Measurements from ENCODE around the gene DIO1. TPM values are rescaled to one million over a fixed set of nuclear protein-coding genes. Genes with fewer than 3 reads are reported as not detected.
A peak's percentile ranks its signal among the peaks of the same experiment; 100 is the strongest.

The DIO1 gene
- total RNA-seq (2.9 TPM), polyA plus RNA-seq (ENCODE audit: insufficient read depth, low read depth, low replicate concordance) (40.6 TPM)
- long read RNA-seq, donor 1 = 0 reads
- long read RNA-seq, donor 2, partial matches to known transcripts = 0 of 2 reads
- long read RNA-seq, donor 2, other reads (novel, unspliced or antisense) = 0 of 2 reads
- long read RNA-seq, donor 3, partial matches to known transcripts = 0 of 2 reads
- long read RNA-seq, donor 3, other reads (novel, unspliced or antisense) = 0 of 2 reads
- long read RNA-seq, donor 4, partial matches to known transcripts = 0 of 2 reads
- long read RNA-seq, donor 4, other reads (novel, unspliced or antisense) = 0 of 2 reads
- long read RNA-seq, donor 5 = 0 reads
- long read RNA-seq, donor 6, partial matches to known transcripts = 0 of 4 reads
- long read RNA-seq, donor 6, other reads (novel, unspliced or antisense) = 0 of 4 reads
- long read RNA-seq, donor 7, partial matches to known transcripts = 0 of 1 reads
- long read RNA-seq, donor 7, other reads (novel, unspliced or antisense) = 1 of 1 reads
- long read RNA-seq, donor 8 = 0 reads
- long read RNA-seq, donor 9 = 0 reads
- long read RNA-seq, donor 10, partial matches to known transcripts = 0 of 1 reads
- long read RNA-seq, donor 10, other reads (novel, unspliced or antisense) = 0 of 1 reads

GRCh38 chr1:53893999-53894636 lies at the start of gene DIO1:
TSS of gene DIO1 (plus strand) at chr1:53894187. CDS start at chr1:53894211, 24 bp downstream.
- peak within 1 kb of the TSS; percentile 61 to 63 for H3K27ac ChIP-seq (ENCODE audit: low read depth in 2 of 2, low read length in 2 of 2)

GRCh38 chr1:53847980-53848379 lies 46.0 kb upstream of the DIO1 start:
- H3K27me3 ChIP-seq (ENCODE audit: control insufficient read depth, insufficient read depth, low read length) = no peaks in the 10 kb centered on the region
- DNase-seq (no peak), FAIRE-seq (no peak)
- no peaks in the 10 kb centered on the region for H3K4me1 ChIP-seq (ENCODE audit: control insufficient read depth in 2 of 3, insufficient read depth in 2 of 3, low read depth in 1 of 3, low read length in 3 of 3)
- intact Hi-C loops (cut with DNase I) = no loop called here
- H3K4me3 ChIP-seq (ENCODE audit: low read length in 3 of 3) = no peak overlapping the region
- no peak overlapping the region for H3K27ac ChIP-seq (ENCODE audit: low read depth in 2 of 2, low read length in 2 of 2)
- H3K9ac ChIP-seq (ENCODE audit: low read length in 3 of 3) = no peak overlapping the region
- TF ChIP-seq, protein P1, sequence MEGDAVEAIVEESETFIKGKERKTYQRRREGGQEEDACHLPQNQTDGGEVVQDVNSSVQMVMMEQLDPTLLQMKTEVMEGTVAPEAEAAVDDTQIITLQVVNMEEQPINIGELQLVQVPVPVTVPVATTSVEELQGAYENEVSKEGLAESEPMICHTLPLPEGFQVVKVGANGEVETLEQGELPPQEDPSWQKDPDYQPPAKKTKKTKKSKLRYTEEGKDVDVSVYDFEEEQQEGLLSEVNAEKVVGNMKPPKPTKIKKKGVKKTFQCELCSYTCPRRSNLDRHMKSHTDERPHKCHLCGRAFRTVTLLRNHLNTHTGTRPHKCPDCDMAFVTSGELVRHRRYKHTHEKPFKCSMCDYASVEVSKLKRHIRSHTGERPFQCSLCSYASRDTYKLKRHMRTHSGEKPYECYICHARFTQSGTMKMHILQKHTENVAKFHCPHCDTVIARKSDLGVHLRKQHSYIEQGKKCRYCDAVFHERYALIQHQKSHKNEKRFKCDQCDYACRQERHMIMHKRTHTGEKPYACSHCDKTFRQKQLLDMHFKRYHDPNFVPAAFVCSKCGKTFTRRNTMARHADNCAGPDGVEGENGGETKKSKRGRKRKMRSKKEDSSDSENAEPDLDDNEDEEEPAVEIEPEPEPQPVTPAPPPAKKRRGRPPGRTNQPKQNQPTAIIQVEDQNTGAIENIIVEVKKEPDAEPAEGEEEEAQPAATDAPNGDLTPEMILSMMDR (IDR thresholded peaks at IDR 0.05; ENCODE audit: borderline replicate concordance, extremely low read depth, insufficient read depth) = no peak
- no peaks in the 10 kb centered on the region for H3K9me3 ChIP-seq (ENCODE audit: control insufficient read depth in 2 of 3, insufficient read depth in 1 of 3, low read length in 3 of 3)
- no peaks in the 10 kb centered on the region for H3K36me3 ChIP-seq (ENCODE audit: control insufficient read depth in 2 of 3, insufficient read depth in 3 of 3, low read length in 3 of 3)

More at GRCh38 chr1:53893999-53894636, at the start of gene DIO1:
- FAIRE-seq (no peak), DNase-seq (no peak)
- Histone ChIP-seq H3K9ac (ENCODE audit: low read length in 3 of 3) (peak within 1 kb of the TSS in 1 of 3 donors; percentile 81), H3K27me3 (ENCODE audit: control insufficient read depth, insufficient read depth, low read length) (no peaks in the 10 kb centered on the region), H3K36me3 (ENCODE audit: control insufficient read depth in 2 of 3, insufficient read depth in 3 of 3, low read length in 3 of 3) (no peaks in the 10 kb centered on the region), H3K4me1 (ENCODE audit: control insufficient read depth in 2 of 3, insufficient read depth in 2 of 3, low read depth in 1 of 3, low read length in 3 of 3) (peaks cover 3 to 11% (median 7%) of the 10 kb centered on the region in 3 donors), H3K9me3 (ENCODE audit: control insufficient read depth in 2 of 3, insufficient read depth in 1 of 3, low read length in 3 of 3) (no peaks in the 10 kb centered on the region), H3K4me3 (ENCODE audit: low read length in 3 of 3) (peak within 1 kb of the TSS in 2 of 3 donors; percentile 85 to 86)
- intact Hi-C loops (cut with DNase I) = loop anchor here (10.0 kb wide), 1 partner anchor 51 kb away; the partner anchor contains the start of genes IFT25 and LRRC42
- TF ChIP-seq, protein P1 (IDR thresholded peaks at IDR 0.05; ENCODE audit: borderline replicate concordance, extremely low read depth, insufficient read depth) = no peak

DNA sequence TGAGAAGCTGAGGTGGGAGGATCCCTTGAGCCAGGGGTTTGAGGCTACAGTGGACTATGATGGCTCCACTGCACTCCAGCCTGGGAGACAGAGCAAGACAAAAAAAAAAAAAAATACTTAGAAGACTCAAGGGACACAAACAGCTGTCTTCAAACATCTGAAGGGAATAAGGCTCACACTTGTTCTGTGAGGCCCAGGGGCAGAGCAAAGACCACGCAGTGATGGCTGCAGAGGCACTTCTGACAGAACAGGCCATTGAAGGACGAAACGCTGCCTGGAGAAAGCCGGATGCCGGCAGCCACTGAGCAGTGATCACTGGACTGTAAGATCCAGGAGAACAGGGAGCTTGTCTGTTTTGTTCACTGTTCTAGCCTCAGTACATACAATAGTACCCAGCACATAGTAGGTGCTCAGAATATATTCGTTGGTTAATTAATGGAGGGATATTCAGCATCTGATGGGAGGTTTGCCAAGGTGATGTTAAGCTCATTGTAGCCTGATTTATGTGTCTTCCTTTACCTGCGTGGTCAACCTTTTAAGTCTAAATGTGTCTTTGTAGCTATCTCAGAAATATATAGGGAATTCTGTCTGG lies 43.8 kb upstream of the DIO1 start:
- no peaks in the 10 kb centered on the region for H3K27me3 ChIP-seq (ENCODE audit: control insufficient read depth, insufficient read depth, low read length)
- no peaks in the 10 kb centered on the region for H3K9me3 ChIP-seq (ENCODE audit: control insufficient read depth in 2 of 3, insufficient read depth in 1 of 3, low read length in 3 of 3)
- peaks cover 0 to 12% (median 12%) of the 10 kb centered on the region in 3 donors for H3K36me3 ChIP-seq (ENCODE audit: control insufficient read depth in 2 of 3, insufficient read depth in 3 of 3, low read length in 3 of 3)
- DNase-seq (no peak), FAIRE-seq (no peak)
- intact Hi-C loops (cut with DNase I) = no loop called here
- TF ChIP-seq, protein P1 (IDR thresholded peaks at IDR 0.05; ENCODE audit: borderline replicate concordance, extremely low read depth, insufficient read depth) = no peak
- H3K27ac ChIP-seq (ENCODE audit: low read depth in 2 of 2, low read length in 2 of 2) = no peak overlapping the region
- no peaks in the 10 kb centered on the region for H3K4me1 ChIP-seq (ENCODE audit: control insufficient read depth in 2 of 3, insufficient read depth in 2 of 3, low read depth in 1 of 3, low read length in 3 of 3)
- no peak overlapping the region for H3K4me3 ChIP-seq (ENCODE audit: low read length in 3 of 3)
- H3K9ac ChIP-seq (ENCODE audit: low read length in 3 of 3) = no peak overlapping the region

All from kidney (tissue), 22 donors.